Measurements from ENCODE around the gene INPP5A. TPM values are rescaled to one million over a fixed set of nuclear protein-coding genes. Genes with fewer than 3 reads are reported as not detected.

The INPP5A gene
- total and polyA plus RNA-seq, 2 donors (not counting 1 experiment from before 2014, with no cell fraction given), result 9.3 to 87.8 TPM

DNA sequence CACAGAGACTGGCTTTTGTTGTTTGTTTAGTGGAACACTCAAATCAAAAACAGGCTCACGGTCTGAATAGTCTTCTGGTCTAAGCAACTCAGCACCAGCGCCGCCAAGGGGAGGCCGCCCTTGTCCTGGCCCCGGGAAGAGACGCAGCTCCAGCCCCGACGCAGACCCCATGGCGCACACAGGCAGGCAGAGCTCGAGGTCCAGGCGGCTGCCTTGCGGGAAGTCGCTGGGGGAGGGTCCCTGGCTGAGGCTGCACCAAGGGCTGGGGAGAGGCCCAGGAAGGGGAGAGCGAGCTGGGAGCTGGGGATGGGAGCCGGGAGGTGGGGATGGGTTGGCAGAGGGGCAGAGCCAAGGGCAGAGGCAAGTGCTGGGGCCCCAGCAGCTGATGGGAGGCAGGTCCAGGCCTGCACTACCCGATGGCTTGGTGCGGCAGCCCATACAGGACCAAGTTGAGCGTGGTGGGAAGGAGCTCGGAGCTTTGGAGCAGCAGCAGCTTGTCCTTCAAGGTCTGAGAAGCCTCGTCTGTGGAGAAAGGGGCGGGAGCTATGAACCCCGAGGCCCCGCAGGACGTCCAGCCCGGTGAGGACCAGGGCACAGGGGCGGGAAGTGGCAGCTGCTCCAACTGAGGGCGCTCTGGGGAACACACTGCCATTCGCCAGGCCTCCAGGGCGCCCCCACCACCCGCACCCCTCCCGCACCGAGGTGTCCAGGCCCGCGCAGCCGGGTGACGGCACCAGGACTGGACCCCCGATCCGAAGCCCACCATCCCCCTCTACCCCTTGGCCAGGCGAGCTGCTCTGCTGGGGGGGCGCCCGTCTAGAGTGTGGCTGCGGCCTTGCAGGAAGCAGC is 271.0 kb downstream of the INPP5A start:
- Histone ChIP-seq H3K4me1 (ENCODE audit: control insufficient read depth in 2 of 2, insufficient read depth in 2 of 2, low read length in 2 of 2) (no peaks in the 10 kb centered on the region), H3K9me3 (ENCODE audit: control extremely low read depth in 1 of 3, control insufficient read depth in 2 of 3, insufficient read depth in 1 of 3, low read length in 2 of 3) (peaks cover 0 to under 1% (median 0%) of the 10 kb centered on the region in 3 donors), H3K36me3 (replicated peaks in 1 of 2; ENCODE audit: control extremely low read depth in 1 of 2, control insufficient read depth in 1 of 2, extremely low read depth in 1 of 2, insufficient read depth in 2 of 2, low read length in 1 of 2) (no peaks in the 10 kb centered on the region), H3K79me2 (ENCODE audit: control insufficient read depth, insufficient read depth, low read length) (no peaks in the 10 kb centered on the region), H3K9ac (ENCODE audit: low read length) (no peak overlapping the region), H3K27me3 (replicated peaks in 1 of 4; ENCODE audit: control extremely low read depth in 1 of 4, control insufficient read depth in 3 of 4, insufficient read depth in 4 of 4, low read length in 3 of 4) (no peaks in the 10 kb centered on the region), H4K20me1 (ENCODE audit: control insufficient read depth, insufficient read depth, low read length, poor library complexity, severe bottlenecking) (no peaks in the 10 kb centered on the region), H3K4me2 (replicated peaks; ENCODE audit: low read depth, low read length, poor library complexity, severe bottlenecking) (no peak overlapping the region), H3K4me3 (ENCODE audit: control extremely low read depth in 1 of 5, extremely low read depth in 1 of 5, insufficient read depth in 1 of 5, low read depth in 2 of 5, low read length in 4 of 5) (no peak overlapping the region), H2AFZ (ENCODE audit: insufficient read depth, low read depth, low read length, poor library complexity, severe bottlenecking) (no peak overlapping the region), H3K27ac (ENCODE audit: low read length in 2 of 2) (no peak overlapping the region)
- POLR2A ChIA-PET, result no interaction called here
- CTCF ChIA-PET, result no interaction called here
- Mint-ChIP-seq H3K9me3 (ENCODE audit: insufficient read depth) (no peaks in the 10 kb centered on the region), H3K4me3 (no peak overlapping the region), H3K4me1 (no peaks in the 10 kb centered on the region), H3K27ac (no peak overlapping the region), H3K27me3 (peaks cover 3% of the 10 kb centered on the region)
- DNase-seq (no peak), ATAC-seq (ENCODE audit: low read depth) (no peak)
- WGBS (ENCODE audit: insufficient coverage), result 73% methylated on average over 31 of the region's 42 CpGs
- TF ChIP-seq EZH2 (IDR thresholded peaks at IDR 0.05; ENCODE audit: borderline replicate concordance, insufficient read depth, low read depth, low read length, poor library complexity, severe bottlenecking) (no peak), CTCF (IDR thresholded peaks at IDR 0.05) (no peak)
- intact Hi-C loops (cut with micrococcal nuclease), result no loop called here
